HG03575 (cell line): ENCODE measurements around the gene COQ2.
"Not testable (repeated sequence)": the region's sequence is repeated elsewhere in the genome, so short reads cannot be mapped to it uniquely, and the experiment has no call there.

Experiments used
- ATAC-seq: cut with Tn5 transposase; IDR thresholded peaks from one replicate; pipeline ENCODE4 v1.9.1; 2021; ENCODE audit not compliant: unreplicated experiment, insufficient number of reproducible peaks, low FRiP score; ENCODE audit errors: extremely low read depth

The COQ2 gene

GRCh38 chr4:83255584-83255983, 29.0 kb downstream of the COQ2 start:
- no peak for ATAC-seq

DNA sequence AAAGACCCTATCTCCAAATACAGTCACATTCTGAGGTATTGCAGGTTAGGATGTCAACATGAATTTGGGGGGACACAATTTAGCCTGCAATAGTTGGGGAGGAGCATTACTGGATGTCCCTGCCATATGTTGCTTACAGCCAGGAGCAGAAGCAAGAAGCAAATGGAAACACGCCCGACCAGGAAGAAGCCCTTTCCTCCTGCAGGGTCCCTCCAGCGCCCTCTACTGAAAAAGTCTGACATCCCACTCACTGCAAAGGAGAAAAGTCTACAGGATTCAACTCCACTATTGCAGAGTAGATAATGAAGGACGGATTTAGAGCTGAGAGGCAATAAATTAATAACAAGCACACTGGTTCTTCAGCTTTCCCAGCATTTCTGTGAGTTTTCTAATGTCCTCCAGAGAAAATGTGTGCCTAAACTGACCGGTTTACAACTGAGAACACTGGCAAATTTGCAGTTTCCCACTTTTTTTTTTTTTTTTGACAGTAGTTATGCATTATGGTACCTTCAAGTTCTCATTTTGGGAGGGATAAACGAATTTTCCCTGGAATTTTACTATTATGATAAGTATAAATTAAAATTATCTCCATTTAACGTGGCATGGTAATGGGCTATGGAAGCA, 31.7 kb downstream of the COQ2 start:
- no peak for ATAC-seq

GRCh38 chr4:83251447-83251830, 33.2 kb downstream of the COQ2 start:
- ATAC-seq, result no peak

DNA sequence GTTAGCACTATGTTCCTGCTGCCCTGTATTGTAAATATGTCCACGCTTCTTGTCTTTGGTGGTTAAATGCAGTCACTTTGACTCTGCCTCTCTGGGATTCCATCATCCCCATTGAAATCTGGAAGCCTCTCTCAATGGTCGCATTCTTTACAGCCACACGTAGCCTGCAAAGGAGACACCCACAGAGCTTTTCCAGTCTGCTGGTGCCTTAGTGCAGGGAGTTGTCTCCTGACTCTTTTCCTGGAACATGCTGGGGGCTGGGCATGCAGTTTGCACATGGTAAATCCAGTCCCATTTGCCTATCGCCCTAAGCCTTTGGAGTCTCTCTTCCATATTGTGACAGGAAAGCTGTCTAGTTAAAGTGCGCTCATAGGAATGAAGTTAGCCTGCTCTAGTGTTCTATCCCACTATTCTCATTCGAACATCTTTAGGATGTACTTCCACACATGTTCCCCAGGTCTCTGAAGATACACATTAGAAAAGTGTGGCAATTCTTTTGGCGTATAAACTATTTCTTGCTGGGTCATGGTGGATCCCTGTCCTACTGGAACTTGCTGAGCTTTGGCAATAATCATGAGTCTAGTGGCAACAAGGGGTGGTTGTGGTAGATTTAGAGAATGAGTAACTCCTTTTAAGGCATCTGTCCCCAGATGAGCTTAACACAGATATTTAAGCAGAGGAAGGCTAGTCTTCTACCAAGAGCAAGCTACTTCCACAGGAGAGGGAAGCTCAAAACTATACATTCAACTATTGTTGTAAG, 33.7 kb downstream of the COQ2 start:
- no peak for ATAC-seq

DNA sequence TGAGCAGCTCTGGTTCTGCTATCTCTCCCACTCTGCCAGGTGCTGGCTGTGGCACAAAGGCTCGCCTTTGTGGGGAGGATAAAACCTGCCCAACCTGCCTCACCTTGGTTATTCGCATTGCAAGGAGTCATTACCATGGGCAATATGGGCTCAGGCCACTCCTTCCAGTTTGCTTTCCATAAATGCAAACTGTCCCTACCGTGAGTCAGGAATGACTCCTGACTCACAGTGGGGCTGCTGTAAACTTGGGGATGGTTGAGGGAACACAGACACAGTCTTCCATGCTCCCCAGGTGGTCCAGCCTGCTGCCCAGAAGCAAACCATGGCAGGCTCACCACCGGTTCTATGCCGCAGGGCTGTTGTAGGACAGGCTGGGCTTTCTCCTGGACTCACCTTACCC, 36.1 kb downstream of the COQ2 start:
- no peak for ATAC-seq

DNA sequence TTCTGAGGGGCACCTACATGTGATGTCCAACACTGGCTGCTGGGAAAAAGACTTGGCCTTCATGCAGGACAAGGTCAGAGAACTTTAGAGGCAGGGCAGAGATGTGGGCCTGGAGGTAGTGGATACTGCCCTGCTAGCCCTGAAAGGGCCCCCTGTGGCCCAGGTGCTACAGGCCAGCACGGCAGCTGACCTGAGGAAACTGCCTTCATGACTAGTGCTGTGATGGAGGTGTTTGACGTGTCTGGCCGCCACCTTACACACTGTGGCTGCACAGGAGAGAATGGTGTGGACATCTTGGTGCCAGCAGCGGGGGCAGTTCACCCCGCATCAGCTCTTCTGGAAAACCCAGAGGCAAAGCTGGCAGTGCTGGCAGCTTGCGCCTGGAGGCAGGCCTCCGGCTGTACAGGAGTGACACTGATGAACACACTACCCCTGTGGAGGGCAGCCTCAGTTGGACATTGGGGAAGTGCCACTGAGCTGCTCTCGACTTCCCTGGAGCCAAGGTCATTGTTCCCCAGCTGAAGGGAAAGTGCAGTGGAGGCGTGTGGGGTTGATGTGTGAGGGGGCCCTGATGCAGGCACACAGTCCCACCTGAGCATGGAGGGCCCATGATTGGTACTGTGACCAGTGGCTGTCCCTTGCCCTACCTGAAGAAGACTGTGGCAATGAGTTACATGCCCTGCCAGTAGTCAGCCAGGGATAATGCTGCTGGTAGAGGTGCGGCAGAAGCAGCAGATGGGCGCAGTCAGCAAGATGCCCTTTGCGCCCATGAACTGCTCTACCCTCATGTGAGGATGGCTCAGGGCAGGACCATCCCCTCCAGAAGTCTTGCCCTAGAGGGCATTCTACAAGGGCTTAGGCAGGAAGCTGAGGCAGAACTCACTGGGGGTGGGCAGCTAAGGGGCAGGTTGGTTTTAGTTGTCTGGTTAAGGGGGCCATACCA, 36.9 kb downstream of the COQ2 start:
- no peak for ATAC-seq

GRCh38 chr4:83241132-83241531, 43.5 kb downstream of the COQ2 start:
- no peak for ATAC-seq

DNA sequence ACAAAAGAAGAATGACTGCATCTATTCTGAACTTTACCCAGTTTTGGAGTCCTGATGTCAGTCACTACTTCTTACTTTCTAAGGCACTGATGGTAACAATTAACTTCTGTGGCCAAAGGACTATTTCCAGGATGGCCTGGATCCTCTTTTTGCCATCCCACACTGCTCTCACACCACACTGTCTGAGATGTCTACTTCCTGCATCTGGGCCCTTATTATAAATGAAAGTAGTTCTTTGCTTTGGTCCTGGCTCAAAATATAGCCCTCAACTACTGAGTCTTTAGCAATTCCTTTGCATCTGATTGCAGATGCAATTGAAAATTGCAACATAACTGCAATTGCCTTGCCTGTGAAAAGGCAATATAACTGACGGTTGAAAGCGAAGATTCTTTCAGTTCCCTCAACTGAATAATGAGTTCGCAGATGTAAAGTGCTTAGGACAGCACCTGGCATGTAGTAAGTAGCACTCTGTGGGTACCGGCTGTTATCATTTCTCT, 44.2 kb downstream of the COQ2 start:
- ATAC-seq, result peak; percentile 80

DNA sequence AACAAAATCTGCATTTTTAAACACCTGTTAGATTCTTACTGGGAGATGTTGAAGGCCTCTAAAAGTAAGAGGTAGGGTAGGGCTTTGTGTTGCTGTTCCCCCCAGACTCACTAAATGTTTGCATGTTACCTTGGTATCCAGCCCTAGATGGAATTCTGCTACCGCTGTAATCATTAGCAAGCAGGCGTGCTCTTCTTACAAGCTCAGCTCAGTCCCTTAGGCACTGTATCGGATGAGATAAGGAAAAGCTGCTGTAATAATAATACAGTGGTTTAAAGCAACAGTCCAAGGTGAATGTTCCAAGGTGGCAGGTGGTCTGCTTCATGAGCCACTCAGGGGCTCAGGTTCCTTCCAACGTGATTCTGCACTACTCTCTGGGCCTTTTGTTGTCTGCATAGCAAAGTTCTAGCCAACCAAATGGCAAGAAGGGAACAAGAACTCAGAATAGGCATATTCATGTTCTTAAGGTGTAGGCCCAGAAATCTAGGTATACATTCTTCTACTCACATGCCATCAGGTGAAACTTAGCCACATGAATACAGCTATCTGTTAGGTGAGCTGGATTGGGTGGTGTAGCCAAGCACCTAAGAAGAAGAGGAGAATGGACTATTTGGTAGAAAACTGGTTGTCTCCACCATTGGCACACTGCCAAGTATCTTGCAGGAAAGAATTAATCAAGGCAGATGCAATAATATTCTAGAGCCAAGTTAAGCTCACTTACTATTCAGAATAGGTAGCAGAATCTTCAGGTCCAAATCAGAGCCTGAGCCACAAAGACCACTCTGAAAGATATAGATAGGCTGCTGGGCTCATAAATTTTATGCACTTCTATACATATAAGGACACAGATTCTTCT, 46.0 kb downstream of the COQ2 start:
- no peak for ATAC-seq

GRCh38 chr4:83237591-83237990, 47.0 kb downstream of the COQ2 start:
- no peak for ATAC-seq

DNA sequence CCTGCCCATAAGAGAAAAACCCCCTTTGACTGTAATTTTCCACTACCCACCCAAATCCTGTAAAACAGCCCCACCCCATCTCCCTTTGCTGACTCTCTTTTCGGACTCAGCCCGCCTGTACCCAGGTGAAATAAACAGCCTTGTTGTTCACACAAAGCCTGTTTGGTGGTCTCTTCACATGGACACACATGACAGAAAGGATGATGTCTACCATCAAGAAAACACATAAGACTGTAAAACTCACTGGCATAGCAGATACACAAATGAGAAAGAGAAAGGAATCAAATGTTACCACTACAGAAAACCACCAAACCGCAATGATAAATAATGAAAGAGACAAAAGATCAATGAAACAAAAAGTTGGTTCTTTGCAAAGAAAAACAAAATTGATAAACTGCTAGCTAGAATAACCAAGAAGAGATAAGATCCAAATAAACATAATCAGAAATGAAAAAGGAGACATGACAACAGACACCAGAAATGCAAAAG, 48.9 kb downstream of the COQ2 start:
- ATAC-seq, result not testable (repeated sequence)

DNA sequence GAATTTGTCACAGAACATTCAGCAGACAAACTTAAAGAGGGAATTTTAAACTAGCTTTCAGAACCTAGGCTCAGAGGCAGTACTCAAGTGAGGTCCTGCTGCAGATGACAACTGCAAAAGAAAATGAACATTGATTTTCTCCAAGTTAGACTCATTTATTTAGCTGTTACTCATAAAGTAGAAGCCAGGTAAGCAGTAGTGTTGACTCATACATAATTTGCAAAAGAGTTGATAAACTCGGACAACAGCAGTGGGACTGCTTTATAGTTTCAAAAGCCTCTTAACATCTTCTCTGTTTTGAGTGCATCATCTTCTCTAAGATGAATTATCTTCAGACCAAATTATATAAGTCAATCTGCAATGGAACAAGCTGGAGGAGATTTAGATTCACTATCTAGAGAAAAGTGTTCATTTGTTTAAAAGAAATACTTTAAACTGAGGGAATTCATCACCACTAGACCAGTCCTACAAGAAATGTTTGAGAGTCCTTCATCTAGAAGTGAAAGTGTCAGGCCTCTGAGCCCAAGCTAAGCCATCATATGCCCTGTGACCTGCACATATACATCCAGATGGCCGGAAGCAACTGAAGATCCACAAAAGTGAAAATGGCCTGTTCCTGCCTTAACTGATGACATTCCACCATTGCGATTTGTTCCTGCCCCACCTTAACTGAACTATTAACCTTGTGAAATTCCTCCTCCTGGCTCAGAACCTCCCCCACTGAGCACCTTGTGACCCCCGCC, 49.5 kb downstream of the COQ2 start:
- no peak for ATAC-seq

GRCh38 chr4:83234387-83234786, 50.2 kb downstream of the COQ2 start:
- ATAC-seq, result not testable (repeated sequence)

DNA sequence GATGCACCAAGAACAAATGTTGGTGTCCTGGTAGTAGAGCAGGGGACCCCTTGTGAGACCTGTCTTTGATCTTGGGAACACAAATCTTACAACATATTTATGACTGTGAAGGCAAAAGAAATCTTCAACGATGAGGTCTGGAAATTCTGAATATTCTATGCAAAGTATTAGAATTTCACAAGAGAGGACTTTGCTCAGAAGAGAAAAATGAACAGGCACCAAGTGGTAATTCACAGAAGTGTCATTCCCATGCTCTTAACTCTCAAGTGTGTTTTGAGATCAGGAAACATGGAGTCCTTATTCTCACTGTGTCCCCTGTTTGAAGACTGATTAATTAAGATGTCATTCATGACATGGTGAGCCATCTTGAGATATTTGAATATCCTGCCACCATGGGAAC, 52.5 kb downstream of the COQ2 start:
- ATAC-seq, result no peak

DNA sequence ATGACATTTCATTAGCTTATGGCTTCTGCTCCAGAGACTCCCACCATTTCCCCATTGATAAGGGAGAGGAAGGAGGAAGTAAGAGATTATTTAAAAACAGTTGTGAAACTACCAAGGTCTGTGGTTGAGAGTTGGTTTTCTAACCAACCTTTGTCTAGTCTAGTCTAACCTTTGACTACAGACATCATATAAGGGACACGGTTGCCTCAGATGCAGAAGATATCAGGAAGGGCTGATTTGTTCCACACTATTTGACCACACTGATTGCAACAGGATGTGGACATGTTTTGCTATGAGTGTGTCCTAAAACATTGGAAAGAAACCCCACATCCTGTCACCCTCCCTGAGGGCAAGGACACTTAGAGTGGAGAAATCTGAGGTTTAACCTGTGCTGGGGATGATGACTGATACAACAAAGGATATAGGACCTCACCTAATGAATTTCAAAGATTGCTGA, 53.0 kb downstream of the COQ2 start:
- ATAC-seq, result peak; percentile 56

DNA sequence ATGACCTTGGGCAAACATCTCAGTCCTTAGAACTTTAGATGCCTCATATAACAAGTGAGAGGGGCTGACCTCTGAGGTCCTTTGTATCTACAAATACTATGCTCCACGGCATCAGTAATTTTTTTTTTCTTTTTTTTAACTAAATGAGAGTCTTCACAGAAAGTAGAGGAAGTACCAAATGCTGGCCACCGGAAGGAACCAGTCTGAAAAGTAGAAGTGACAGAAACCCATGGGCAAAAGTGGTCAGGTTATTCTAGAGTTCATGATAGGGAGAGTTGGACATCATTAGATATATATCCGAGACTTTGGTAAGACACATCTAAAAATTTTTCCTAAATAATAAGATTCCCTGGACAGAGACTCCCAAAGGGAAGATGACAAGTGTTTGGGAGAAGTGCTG, 53.7 kb downstream of the COQ2 start:
- ATAC-seq, result no peak

DNA sequence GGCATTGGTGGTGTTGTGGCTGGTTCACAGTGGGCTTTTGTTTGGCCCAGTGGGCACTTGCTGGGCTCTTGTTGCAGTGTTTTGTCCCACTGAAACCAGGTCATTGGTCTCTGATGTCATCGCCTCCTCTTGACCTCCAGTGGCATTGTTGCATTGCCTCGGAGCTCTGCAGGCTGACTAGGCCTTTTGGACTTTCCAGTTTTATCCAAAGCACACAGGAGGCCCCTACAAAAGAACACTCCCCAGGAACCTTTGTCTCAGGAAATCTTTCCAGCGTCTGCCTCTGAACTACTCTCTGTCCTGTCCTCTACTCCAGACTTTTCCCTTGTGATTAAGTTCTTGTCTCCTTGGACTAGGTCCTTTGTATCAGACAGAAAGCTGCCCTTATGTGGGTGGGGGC, 54.8 kb downstream of the COQ2 start:
- ATAC-seq, result no peak

DNA sequence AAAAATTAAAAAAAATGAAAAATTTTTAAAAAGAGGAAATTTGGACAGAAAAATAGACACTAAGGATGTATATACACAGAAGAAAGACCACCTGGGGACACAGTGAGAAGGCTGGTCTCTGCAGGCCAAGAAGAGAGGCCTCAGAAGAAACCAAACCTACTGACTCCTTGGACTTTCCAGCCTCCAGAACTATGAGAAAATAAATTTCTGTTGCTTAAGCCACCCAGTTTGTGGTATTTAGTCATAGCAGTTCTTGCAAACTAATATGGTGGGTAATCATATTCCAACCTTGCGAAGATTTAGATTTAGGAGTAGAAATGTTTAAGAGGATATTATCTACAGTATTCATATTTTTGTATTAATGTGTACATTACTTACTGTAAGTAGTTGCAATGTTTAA, 56.4 kb downstream of the COQ2 start:
- ATAC-seq, result no peak
